K562 (cell line): ENCODE measurements around the gene PODNL1. TPM values are rescaled to one million over a fixed set of nuclear protein-coding genes. Genes with fewer than 3 reads are reported as not detected.
A peak's percentile ranks its signal among the peaks of the same experiment; 100 is the strongest.

ENCODE experiments used
- ASH1L ChIP-seq: fragments of 450-650 bp; IDR thresholded peaks from 2 replicates; pipeline ENCODE4 v1.6.1; 2018; ENCODE audit warnings: borderline replicate concordance, mild to moderate bottlenecking, low read depth; ENCODE audit not compliant: partially characterized antibody
- ELF2 ChIP-seq: fragments of 250-450 bp; sonication (Bioruptor Pico); IDR thresholded peaks from 2 replicates; pipeline ENCODE4 v1.5.0; 2021; ENCODE audit warnings: mild to moderate bottlenecking
- EP400 ChIP-seq: fragments of 450-650 bp; IDR thresholded peaks from 2 replicates; pipeline ENCODE4 v1.6.1; 2017; ENCODE audit warnings: antibody characterized with exemption, mild to moderate bottlenecking, moderate library complexity
- ERF ChIP-seq: fragments of 450-650 bp; formaldehyde crosslinking; IDR thresholded peaks from 2 replicates; pipeline ENCODE4 v1.4.0; 2020; ENCODE audit warnings: mild to moderate bottlenecking, mixed read lengths
- ETV1 ChIP-seq: fragments of 450-650 bp; conservative IDR thresholded peaks from 2 replicates; pipeline ENCODE4 v1.6.1; 2016; ENCODE audit warnings: missing genetic modification characterization, control low read depth, low read depth, missing compliant biosample characterization
- ETV5 ChIP-seq: sonication (generic); formaldehyde crosslinking; IDR thresholded peaks from 2 replicates; pipeline ENCODE4 v1.4.0; 2020; ENCODE audit warnings: low read depth, mild to moderate bottlenecking, missing genetic modification reagents
- FOXK1 ChIP-seq: sonication (generic); formaldehyde crosslinking; IDR thresholded peaks from 2 replicates; pipeline ENCODE4 v1.8.0; 2022; ENCODE audit warnings: missing genetic modification reagents, mild to moderate bottlenecking, borderline replicate concordance
- GTF2E2 ChIP-seq: fragments of 200-800 bp; sonication (Bioruptor generic); IDR thresholded peaks from 2 replicates; pipeline ENCODE4 v1.6.1; 2016; ENCODE audit warnings: missing genetic modification characterization, missing compliant biosample characterization
- HIVEP1 ChIP-seq: fragments of 250-450 bp; sonication (Bioruptor Pico); IDR thresholded peaks from 2 replicates; pipeline ENCODE4 v1.4.0; 2020; ENCODE audit warnings: mild to moderate bottlenecking
- IRF2 ChIP-seq: sonication (generic); formaldehyde crosslinking; IDR thresholded peaks from 2 replicates; pipeline ENCODE4 v1.8.1; 2022; ENCODE audit warnings: mild to moderate bottlenecking, missing genetic modification reagents
- KLF16 ChIP-seq: IDR thresholded peaks from 2 replicates; pipeline ENCODE4 v1.6.1; 2016; ENCODE audit warnings: antibody characterized with exemption
- MAZ ChIP-seq, 2 experiments: fragments of 450-650 bp in 1 of 2; sonication (generic) in 1 of 2; formaldehyde crosslinking; IDR thresholded peaks in 1 of 2; conservative IDR thresholded peaks in 1 of 2; 2 replicates each; pipeline versions ENCODE4 v1.4.0 to v1.5.0; 2020; ENCODE audit warnings: mild to moderate bottlenecking in 1 of 2, missing genetic modification reagents in 1 of 2
- NFYB ChIP-seq: IDR thresholded peaks from 2 replicates; pipeline ENCODE4 v1.6.1; 2011; ENCODE audit warnings: mild to moderate bottlenecking, moderate library complexity; ENCODE audit not compliant: insufficient read length; ENCODE audit errors: extremely low read depth
- POU5F1 ChIP-seq: fragments of 150-350 bp; IDR thresholded peaks from 2 replicates; pipeline ENCODE4 v1.6.1; 2014; ENCODE audit warnings: borderline replicate concordance, low read length, low read depth, mild to moderate bottlenecking; ENCODE audit not compliant: partially characterized antibody
- RBBP5 ChIP-seq: fragments of 200-600 bp; sonication (generic); IDR thresholded peaks from 2 replicates; pipeline ENCODE4 v1.6.1; 2012; ENCODE audit warnings: borderline replicate concordance, mild to moderate bottlenecking, low read length, control low read depth, inconsistent platforms; ENCODE audit not compliant: insufficient read depth, poor library complexity, severe bottlenecking
- SIN3A ChIP-seq, 2 experiments: fragments of 150-350 bp in 1 of 2; IDR thresholded peaks; 2 replicates each; pipeline ENCODE4 v1.6.1; 2011 to 2016; ENCODE audit warnings: borderline replicate concordance in 2 of 2, low read depth in 2 of 2, low read length in 2 of 2, mild to moderate bottlenecking in 2 of 2, moderate library complexity in 2 of 2; ENCODE audit not compliant: control insufficient read depth in 1 of 2
- TAF1 ChIP-seq: IDR thresholded peaks from 2 replicates; pipeline ENCODE4 v1.6.1; 2011; ENCODE audit warnings: mild to moderate bottlenecking, low read length, moderate library complexity; ENCODE audit not compliant: insufficient read depth, control insufficient read depth, severe bottlenecking; ENCODE audit errors: extremely low read depth
- TAF9B ChIP-seq: fragments of 450-650 bp; IDR thresholded peaks from 2 replicates; pipeline ENCODE4 v1.6.1; 2018; ENCODE audit warnings: mild to moderate bottlenecking; ENCODE audit not compliant: partially characterized antibody
- TBL1XR1 ChIP-seq, 2 experiments: IDR thresholded peaks; 2 replicates each; pipeline ENCODE4 v1.6.1; 2012; ENCODE audit warnings: improper control_type of control experiment in 2 of 2, low read length in 2 of 2, mild to moderate bottlenecking in 1 of 2
- TCF3 ChIP-seq: sonication (generic); formaldehyde crosslinking; IDR thresholded peaks from 2 replicates; pipeline ENCODE4 v1.4.0; 2020; ENCODE audit warnings: mild to moderate bottlenecking, missing genetic modification reagents
- ZNF217 ChIP-seq: sonication (generic); formaldehyde crosslinking; IDR thresholded peaks from 2 replicates; pipeline ENCODE4 v1.8.0; 2022; ENCODE audit warnings: mild to moderate bottlenecking, missing genetic modification reagents
- polyA plus RNA-seq, 8 experiments: library from polyadenylated mRNA; depleted of rRNA in 4 of 8; stranded (reverse) in 5 of 8; unstranded in 3 of 8; fragments of >200 nt; fragmentation: Nextera tagmentation in 2 of 8; fragmentation: Illumina TruSeq in 1 of 8; extraction: Ambion mirVana in 2 of 8; extraction: Trizol in 1 of 8; gene quantifications; 2 replicates each; pipeline versions ENCODE4 v1.2.1 to v1.2.3, GENCODE V29; 2011 to 2014; ENCODE audit warnings: inconsistent platforms in 1 of 8, missing spikeins in 1 of 8
- total RNA-seq, 7 experiments: library from RNA; depleted of rRNA in 6 of 7; stranded (reverse); fragments of >200 nt in 6 of 7; fragmentation: Illumina TruSeq in 2 of 7; extraction: Trizol in 2 of 7; gene quantifications; 2 replicates each; pipeline versions ENCODE4 v1.2.1 to v1.2.3, GENCODE V29; 2011 to 2021; ENCODE audit warnings: low replicate concordance in 1 of 7
- TF ChIP-seq, protein P1 (sequence below): fragments of 450-650 bp; formaldehyde crosslinking; IDR thresholded peaks from 2 replicates; pipeline ENCODE4 v1.4.0; 2020; ENCODE audit warnings: mild to moderate bottlenecking
- TF ChIP-seq, protein P2 (sequence below): sonication (generic); formaldehyde crosslinking; IDR thresholded peaks from 2 replicates; pipeline ENCODE4 v1.4.0; 2020; ENCODE audit warnings: mild to moderate bottlenecking, missing genetic modification reagents

Gene PODNL1
- total and polyA plus RNA-seq, 9 of the 15 experiments (the other 6 are each of a cell fraction or from before 2014, with no cell fraction given), result 0.18 to 0.47 (median 0.23) TPM; not detected in 3

DNA sequence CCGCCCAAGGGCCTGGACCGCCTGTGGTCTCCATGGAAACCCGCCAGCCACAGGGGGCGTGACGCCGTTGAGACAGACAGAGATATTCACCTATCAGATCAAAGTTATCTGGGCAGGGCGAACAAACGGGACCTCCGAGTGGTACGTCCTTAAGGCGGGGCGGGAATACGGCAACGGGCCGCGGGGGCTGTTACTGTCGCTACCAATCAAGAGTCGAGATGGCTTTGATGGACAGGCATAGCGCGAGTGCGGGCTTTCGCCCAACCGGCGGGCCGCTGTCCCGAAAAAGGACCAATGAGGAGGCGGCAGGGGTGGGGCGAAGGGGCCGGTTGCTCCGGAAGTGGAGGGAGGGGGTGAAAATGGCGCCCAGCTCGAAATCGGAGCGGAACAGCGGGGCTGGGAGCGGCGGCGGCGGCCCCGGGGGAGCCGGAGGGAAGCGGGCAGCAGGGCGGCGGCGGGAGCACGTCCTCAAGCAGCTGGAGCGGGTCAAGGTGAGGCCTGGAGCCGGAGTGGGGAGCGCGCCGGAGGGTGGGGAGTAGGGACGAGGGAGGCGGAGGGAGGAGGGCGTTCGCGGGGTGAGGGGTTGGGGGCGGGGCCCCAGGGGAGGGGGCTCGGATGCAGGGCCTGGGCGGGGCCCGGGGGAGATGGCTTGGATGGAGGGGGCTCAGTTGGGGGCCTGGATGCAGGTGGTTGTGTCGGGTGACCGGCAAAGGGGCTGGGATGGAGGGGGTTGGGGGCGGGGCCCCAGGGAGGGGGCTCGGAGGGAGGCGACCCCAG lies 14.1 kb upstream of the PODNL1 start, which contains the start of gene DCAF15 (continued):
- TF ChIP-seq GTF2E2 (tag), result peak; percentile 43; the same call in 1 of the 2 replicates
- TF ChIP-seq KLF16, result peak; percentile 63; the same call in 1 of the 2 replicates
- peak in 1 of 2 experiments; percentile 55; a peak in 1 of 4 replicates for TF ChIP-seq TBL1XR1 (IDR thresholded peaks at IDR 0.05; ENCODE audit: low read length in 2 of 2)
- TF ChIP-seq, protein P1, sequence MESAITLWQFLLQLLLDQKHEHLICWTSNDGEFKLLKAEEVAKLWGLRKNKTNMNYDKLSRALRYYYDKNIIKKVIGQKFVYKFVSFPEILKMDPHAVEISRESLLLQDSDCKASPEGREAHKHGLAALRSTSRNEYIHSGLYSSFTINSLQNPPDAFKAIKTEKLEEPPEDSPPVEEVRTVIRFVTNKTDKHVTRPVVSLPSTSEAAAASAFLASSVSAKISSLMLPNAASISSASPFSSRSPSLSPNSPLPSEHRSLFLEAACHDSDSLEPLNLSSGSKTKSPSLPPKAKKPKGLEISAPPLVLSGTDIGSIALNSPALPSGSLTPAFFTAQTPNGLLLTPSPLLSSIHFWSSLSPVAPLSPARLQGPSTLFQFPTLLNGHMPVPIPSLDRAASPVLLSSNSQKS, result no peak
- no peak for TF ChIP-seq HIVEP1 (CRISPR knock-in tag)
- peak; percentile 54; the same call in 1 of the 2 replicates for TF ChIP-seq EP400
- TF ChIP-seq ERF (CRISPR knock-in tag), result no peak
- no peak for TF ChIP-seq ZNF217 (CRISPR knock-in tag)
- TF ChIP-seq, protein P2, sequence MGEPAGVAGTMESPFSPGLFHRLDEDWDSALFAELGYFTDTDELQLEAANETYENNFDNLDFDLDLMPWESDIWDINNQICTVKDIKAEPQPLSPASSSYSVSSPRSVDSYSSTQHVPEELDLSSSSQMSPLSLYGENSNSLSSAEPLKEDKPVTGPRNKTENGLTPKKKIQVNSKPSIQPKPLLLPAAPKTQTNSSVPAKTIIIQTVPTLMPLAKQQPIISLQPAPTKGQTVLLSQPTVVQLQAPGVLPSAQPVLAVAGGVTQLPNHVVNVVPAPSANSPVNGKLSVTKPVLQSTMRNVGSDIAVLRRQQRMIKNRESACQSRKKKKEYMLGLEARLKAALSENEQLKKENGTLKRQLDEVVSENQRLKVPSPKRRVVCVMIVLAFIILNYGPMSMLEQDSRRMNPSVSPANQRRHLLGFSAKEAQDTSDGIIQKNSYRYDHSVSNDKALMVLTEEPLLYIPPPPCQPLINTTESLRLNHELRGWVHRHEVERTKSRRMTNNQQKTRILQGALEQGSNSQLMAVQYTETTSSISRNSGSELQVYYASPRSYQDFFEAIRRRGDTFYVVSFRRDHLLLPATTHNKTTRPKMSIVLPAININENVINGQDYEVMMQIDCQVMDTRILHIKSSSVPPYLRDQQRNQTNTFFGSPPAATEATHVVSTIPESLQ, result no peak
- no peak for TF ChIP-seq POU5F1
- peak; percentile 93 for TF ChIP-seq ETV1 (tag)
- peak; percentile 69 to 88; a peak in 3 of 4 replicates for TF ChIP-seq MAZ (CRISPR knock-in tag; conservative IDR thresholded peaks at IDR 0.05 in 1 of 2, IDR thresholded peaks at IDR 0.05 in 1 of 2)
- peak; percentile 97 for TF ChIP-seq ASH1L
- TF ChIP-seq FOXK1 (CRISPR knock-in tag), result no peak
- TF ChIP-seq ELF2 (CRISPR knock-in tag), result peak; percentile 57; the same call in 1 of the 2 replicates
- peak in 1 of 2 experiments; percentile 17; a peak in 1 of 4 replicates for TF ChIP-seq SIN3A (IDR thresholded peaks at IDR 0.05; ENCODE audit: borderline replicate concordance in 2 of 2, control insufficient read depth in 1 of 2, low read depth in 2 of 2, low read length in 2 of 2)
- peak; percentile 92 for TF ChIP-seq NFYB
- TF ChIP-seq ETV5 (CRISPR knock-in tag), result peak; percentile 92
- peak; percentile 95 for TF ChIP-seq TAF9B
- TF ChIP-seq TAF1, result peak; percentile 97
- 0 out of 2 replicates have a peak, but pooled peaks have one; percentile 18 for TF ChIP-seq TCF3 (CRISPR knock-in tag)
- no peak for TF ChIP-seq IRF2
- peak; percentile 71 for TF ChIP-seq RBBP5
